Cardiac muscle cell (in vitro differentiated cells and primary cell): ENCODE measurements around the gene EMX1. TPM values are rescaled to one million over a fixed set of nuclear protein-coding genes. Genes with fewer than 3 reads are reported as not detected.

Experiments
- DNase-seq, 2 donors: peaks; one replicate each; pipeline versions ENCODE4 v3.0.0 to v3.0.0-alpha.2; 2010 to 2017; ENCODE audit warnings: low read depth in 1 of 2, low spot score in 1 of 2
- H3K27ac ChIP-seq: fragments of 200-600 bp; sonication (generic); 2 replicates; pipeline ENCODE4 v1.5.1; 2016
- H3K27me3 ChIP-seq: fragments of 200-600 bp; sonication (generic); 2 replicates; pipeline ENCODE4 v1.6.0; 2016; ENCODE audit warnings: control low read depth
- H3K36me3 ChIP-seq: fragments of 200-600 bp; sonication (generic); 2 replicates; pipeline ENCODE4 v1.5.1; 2016; ENCODE audit warnings: control low read depth
- H3K4me1 ChIP-seq: fragments of 200-600 bp; sonication (generic); 2 replicates; pipeline ENCODE4 v1.8.1; 2017; ENCODE audit warnings: low read depth, mild to moderate bottlenecking, mixed run types
- H3K4me3 ChIP-seq: fragments of 200-600 bp; sonication (generic); 2 replicates; pipeline ENCODE4 v1.5.1; 2016; ENCODE audit warnings: mild to moderate bottlenecking
- H3K9me3 ChIP-seq: fragments of 200-600 bp; sonication (generic); 2 replicates; pipeline ENCODE4 v1.5.1; 2017; ENCODE audit warnings: low read depth, mild to moderate bottlenecking, control low read depth
- polyA plus RNA-seq: library from polyadenylated mRNA; unstranded; fragments of >200 nt; fragmentation: Nextera tagmentation; extraction: Ambion mirVana; gene quantifications from 2 replicates; pipeline ENCODE4 v1.2.1, GENCODE V29; 2016
- total RNA-seq: library from RNA; depleted of rRNA; stranded (reverse); fragments of >200 nt; gene quantifications from 2 replicates; pipeline ENCODE4 v1.2.3, GENCODE V29; 2016
- TF ChIP-seq, protein P1 (sequence below): IDR thresholded peaks from 2 replicates; pipeline ENCODE4 v1.5.1; 2012; ENCODE audit warnings: low read depth, mild to moderate bottlenecking, low read length

Gene EMX1
- total and polyA plus RNA-seq, 2 experiments from 2014 or later, result 0.24 TPM; not detected in 1

DNA sequence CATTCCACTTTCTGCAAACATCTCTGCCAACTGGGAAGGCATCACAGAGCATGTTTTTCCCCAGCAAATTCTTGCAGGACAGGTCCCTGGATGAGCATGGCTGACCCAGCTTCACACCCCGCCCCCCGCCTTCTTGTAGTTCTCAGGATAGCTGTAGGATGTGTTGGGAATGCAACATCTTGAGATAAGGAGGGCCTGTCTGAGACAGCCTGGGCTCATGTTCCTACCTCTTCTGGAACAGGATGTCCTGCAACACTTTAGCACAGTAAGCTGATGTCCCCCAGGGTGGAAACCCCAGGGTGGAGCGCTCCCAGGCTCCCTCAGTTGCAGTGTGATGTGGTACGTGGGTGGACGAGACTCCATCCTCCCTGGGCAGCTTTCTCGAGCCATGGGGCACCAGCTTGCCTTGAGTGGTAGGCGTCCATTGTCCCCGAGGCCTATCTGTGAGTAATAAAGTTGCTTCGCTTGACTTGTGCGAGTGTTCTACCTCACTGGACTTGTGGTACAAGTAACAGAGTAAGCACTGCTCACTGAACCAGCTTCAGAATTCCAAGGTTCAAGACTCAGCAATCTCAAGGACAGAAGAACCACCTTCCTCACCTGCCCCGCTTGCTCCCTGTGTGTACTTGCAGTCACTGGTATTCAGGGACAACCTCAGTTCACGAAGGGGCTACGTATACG, 48.6 kb downstream of the EMX1 start:
- no peak overlapping the region for H3K27ac ChIP-seq
- peaks cover 84% of the 10 kb centered on the region for H3K27me3 ChIP-seq
- H3K4me3 ChIP-seq, result no peak overlapping the region
- no peaks in the 10 kb centered on the region for H3K36me3 ChIP-seq
- no peaks in the 10 kb centered on the region for H3K4me1 ChIP-seq
- no peaks in the 10 kb centered on the region for H3K9me3 ChIP-seq
- TF ChIP-seq, protein P1, sequence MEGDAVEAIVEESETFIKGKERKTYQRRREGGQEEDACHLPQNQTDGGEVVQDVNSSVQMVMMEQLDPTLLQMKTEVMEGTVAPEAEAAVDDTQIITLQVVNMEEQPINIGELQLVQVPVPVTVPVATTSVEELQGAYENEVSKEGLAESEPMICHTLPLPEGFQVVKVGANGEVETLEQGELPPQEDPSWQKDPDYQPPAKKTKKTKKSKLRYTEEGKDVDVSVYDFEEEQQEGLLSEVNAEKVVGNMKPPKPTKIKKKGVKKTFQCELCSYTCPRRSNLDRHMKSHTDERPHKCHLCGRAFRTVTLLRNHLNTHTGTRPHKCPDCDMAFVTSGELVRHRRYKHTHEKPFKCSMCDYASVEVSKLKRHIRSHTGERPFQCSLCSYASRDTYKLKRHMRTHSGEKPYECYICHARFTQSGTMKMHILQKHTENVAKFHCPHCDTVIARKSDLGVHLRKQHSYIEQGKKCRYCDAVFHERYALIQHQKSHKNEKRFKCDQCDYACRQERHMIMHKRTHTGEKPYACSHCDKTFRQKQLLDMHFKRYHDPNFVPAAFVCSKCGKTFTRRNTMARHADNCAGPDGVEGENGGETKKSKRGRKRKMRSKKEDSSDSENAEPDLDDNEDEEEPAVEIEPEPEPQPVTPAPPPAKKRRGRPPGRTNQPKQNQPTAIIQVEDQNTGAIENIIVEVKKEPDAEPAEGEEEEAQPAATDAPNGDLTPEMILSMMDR, result no peak
- peak in 1 of 2 donors; percentile 2 for DNase-seq

DNA sequence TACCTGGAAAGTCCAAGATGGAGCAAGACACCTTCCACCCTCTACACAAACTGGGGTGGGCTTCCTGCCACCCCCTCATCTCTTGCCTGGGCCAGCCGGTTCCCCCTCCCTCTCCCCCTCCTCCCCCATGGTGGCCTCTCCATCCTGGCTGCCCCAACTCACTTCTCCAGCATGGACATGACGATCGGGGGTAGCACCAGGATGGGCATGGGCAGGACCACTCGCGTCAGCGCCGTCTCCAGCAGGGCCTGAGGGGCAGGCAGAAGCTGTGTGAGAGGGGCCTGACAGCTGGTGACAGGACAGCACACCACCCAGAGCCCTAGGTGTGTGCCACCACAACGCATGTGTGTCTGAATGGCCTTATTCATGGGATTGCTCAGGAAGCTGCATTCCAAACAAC, 51.0 kb downstream of the EMX1 start:
- DNase-seq, result no peak
- Histone ChIP-seq H3K27ac (no peak overlapping the region), H3K9me3 (no peaks in the 10 kb centered on the region), H3K36me3 (no peaks in the 10 kb centered on the region), H3K4me1 (no peaks in the 10 kb centered on the region), H3K4me3 (no peak overlapping the region), H3K27me3 (peaks cover 82% of the 10 kb centered on the region)
- TF ChIP-seq, protein P1, result no peak

DNA sequence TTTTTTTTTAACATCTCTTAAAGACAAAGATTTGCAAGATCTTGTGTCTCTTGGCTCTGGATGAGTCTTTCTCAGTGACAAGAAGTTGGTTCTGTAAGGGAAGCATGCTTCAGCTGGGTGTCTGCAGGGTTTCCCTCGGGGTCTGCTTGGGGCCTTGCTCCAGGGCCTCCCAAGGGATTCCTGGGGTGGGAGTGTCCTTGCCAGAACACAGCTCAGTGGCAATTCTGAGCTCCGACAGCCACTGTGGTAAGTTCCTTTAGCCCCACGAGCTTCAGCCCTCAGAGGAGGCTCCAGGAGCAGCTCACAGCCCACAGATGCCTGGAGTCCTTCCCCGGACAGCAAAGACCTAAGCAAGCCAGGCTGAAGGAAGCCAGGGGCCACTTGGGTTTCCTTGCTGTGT, 52.4 kb downstream of the EMX1 start:
- H3K9me3 ChIP-seq, result no peaks in the 10 kb centered on the region
- H3K27me3 ChIP-seq, result peaks cover 84% of the 10 kb centered on the region
- TF ChIP-seq, protein P1, result no peak
- H3K4me3 ChIP-seq, result no peak overlapping the region
- DNase-seq, result no peak
- no peaks in the 10 kb centered on the region for H3K36me3 ChIP-seq
- H3K27ac ChIP-seq, result no peak overlapping the region
- H3K4me1 ChIP-seq, result no peaks in the 10 kb centered on the region

DNA sequence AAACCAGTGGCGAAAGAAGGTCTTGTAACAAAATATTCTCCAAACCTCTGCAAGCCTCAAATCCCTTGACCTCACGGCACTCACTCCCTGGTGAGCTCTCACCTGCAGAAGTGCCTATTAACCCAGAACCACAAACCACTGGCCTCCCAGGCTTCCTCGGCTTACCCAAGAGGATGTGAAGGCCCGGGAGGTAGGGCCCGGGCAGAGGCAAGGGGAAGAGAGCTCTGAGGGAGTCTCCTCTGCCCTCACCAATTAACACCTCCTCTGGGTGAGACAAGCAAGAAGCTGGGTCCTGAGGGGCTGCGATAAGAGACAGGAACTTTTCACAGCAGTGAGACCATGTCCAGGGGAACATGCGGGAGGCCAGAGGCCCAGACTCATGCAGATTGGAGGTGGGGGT, 53.7 kb downstream of the EMX1 start:
- Histone ChIP-seq H3K9me3 (no peaks in the 10 kb centered on the region), H3K27me3 (peaks cover 84% of the 10 kb centered on the region), H3K36me3 (no peaks in the 10 kb centered on the region), H3K4me3 (no peak overlapping the region), H3K4me1 (no peaks in the 10 kb centered on the region), H3K27ac (no peak overlapping the region)
- TF ChIP-seq, protein P1, result no peak
- no peak for DNase-seq

DNA sequence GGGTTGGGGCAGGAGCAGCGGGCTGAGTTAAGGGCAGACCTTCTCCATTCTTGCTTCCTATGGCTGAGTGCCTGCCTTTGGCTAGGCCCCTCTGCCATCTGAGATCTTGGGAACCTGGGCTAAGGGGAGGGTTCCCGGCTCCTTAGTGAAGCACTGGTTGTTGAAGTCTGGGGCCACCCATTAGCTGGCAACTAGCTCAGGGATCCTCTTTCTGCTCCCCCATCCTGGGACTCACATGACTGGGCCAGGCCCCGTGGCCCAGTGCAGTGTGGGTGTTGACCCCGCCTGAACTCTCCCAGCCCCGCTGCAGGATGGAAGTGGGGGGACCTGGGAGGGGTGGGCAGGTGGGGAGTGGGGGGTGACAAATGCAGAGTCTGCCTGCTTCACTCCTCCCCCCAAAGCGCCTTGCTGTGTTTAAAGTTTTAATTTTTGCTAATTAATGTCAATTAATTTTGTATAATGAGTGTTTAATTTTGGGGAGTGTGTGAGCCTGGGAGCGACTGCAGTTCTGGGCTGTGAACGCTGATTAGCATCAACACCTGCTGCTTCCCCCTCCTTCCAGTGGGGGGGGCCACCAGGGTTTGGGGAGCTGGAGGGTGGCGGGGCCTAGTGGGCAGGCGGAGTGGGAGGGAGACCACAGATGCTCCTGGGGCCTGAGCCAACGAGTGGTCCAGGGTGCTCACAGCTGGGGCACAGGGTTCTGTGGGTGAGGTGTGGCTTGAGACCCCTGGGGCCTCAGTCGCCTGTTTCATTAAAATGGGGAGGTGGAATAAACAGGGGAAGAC, 55.2 kb downstream of the EMX1 start:
- no peak for DNase-seq
- Histone ChIP-seq H3K36me3 (no peaks in the 10 kb centered on the region), H3K9me3 (no peaks in the 10 kb centered on the region), H3K4me1 (no peaks in the 10 kb centered on the region), H3K27ac (no peak overlapping the region), H3K4me3 (no peak overlapping the region), H3K27me3 (peaks cover 84% of the 10 kb centered on the region)
- TF ChIP-seq, protein P1, result no peak
